Panc1 (cell line): ENCODE measurements around the gene ELK3. TPM values are rescaled to one million over a fixed set of nuclear protein-coding genes. Genes with fewer than 3 reads are reported as not detected.

Source experiments
- ATAC-seq: fragments of 200-7000 bp; cut with Tn5 transposase; 2 replicates; pipeline ENCODE4 v1.9.1; 2020; ENCODE audit warnings: mild to moderate bottlenecking, moderate library complexity
- BruUV-seq: library from RNA; stranded (reverse); fragments of 400-500 nt; replicated peaks from 2 replicates; lab custom pipeline; 2021; lab: Mats Ljungman, UMichigan
- CTCF ChIA-PET: fragments of 300-600 bp; sonication (Branson Sonifier 250); formaldehyde crosslinking; loops from one replicate; lab custom pipeline; 2022; ENCODE audit warnings: antibody characterized with exemption; lab: Charles Lee
- POLR2A ChIA-PET: fragments of 300-600 bp; sonication (Branson Sonifier 250); formaldehyde crosslinking; loops from one replicate; lab custom pipeline; 2022; ENCODE audit warnings: antibody characterized with exemption; lab: Charles Lee
- DNase-seq: peaks from one replicate; pipeline ENCODE4 v3.0.0-alpha.2; 2010; ENCODE audit warnings: low read depth, low spot score
- H3K27ac ChIP-seq: 2 replicates; pipeline ENCODE4 v1.5.1; 2011; ENCODE audit warnings: mild to moderate bottlenecking, low read length, inconsistent platforms
- H3K27me3 ChIP-seq: fragments of 200-500 bp; sonication (Bioruptor generic); 2 replicates; pipeline ENCODE4 v1.6.0; 2014; ENCODE audit warnings: low read length, inconsistent platforms; ENCODE audit not compliant: control insufficient read depth, insufficient read depth
- H3K36me3 ChIP-seq: fragments of 200-500 bp; sonication (Bioruptor generic); 2 replicates; pipeline ENCODE4 v1.5.1; 2014; ENCODE audit warnings: inconsistent platforms, mild to moderate bottlenecking, low read length, moderate library complexity; ENCODE audit not compliant: control insufficient read depth, insufficient read depth
- H3K4me1 ChIP-seq: 2 replicates; pipeline ENCODE4 v1.5.1; 2011; ENCODE audit warnings: inconsistent platforms, mild to moderate bottlenecking, low read length, moderate library complexity; ENCODE audit not compliant: control insufficient read depth, insufficient read depth
- H3K4me3 ChIP-seq, 2 experiments: 2 replicates each; pipeline ENCODE4 v1.5.1; 2011 to 2012; ENCODE audit warnings: low read depth in 2 of 2, low read length in 2 of 2, mild to moderate bottlenecking in 2 of 2, inconsistent platforms in 1 of 2, moderate library complexity in 1 of 2
- H3K9me3 ChIP-seq: fragments of 200-500 bp; sonication (Bioruptor generic); 2 replicates; pipeline ENCODE4 v1.5.1; 2014; ENCODE audit warnings: low read depth, mild to moderate bottlenecking, inconsistent platforms, low read length, moderate library complexity; ENCODE audit not compliant: control insufficient read depth, insufficient read depth
- POLR2AphosphoS5 ChIP-seq: IDR thresholded peaks from 2 replicates; pipeline ENCODE4 v1.6.1; 2012; ENCODE audit warnings: mild to moderate bottlenecking, low read depth, low read length, moderate library complexity
- SIN3A ChIP-seq: IDR thresholded peaks from 2 replicates; pipeline ENCODE4 v1.6.1; 2012; ENCODE audit warnings: low read depth, mild to moderate bottlenecking, low read length, moderate library complexity, borderline replicate concordance; ENCODE audit not compliant: insufficient read depth
- TCF7L2 ChIP-seq: IDR thresholded peaks from 2 replicates; pipeline ENCODE4 v1.6.1; 2011; ENCODE audit warnings: mild to moderate bottlenecking, low read depth, low read length, inconsistent platforms
- in situ Hi-C: cut with HindIII; loops from 2 replicates; pipeline ENCODE4 v1.10.0; 2016; ENCODE audit warnings: low sequenced_read_pairs, low pct_unique_long_range_greater_than_20kb
- intact Hi-C: fragments of 100-400 bp; cut with micrococcal nuclease; formaldehyde crosslinking; loops from one replicate; pipeline ENCODE4 v1.10.0; 2022; ENCODE audit not compliant: unreplicated experiment
- total RNA-seq: library from RNA; stranded (reverse); gene quantifications from one replicate; pipeline ENCODE4 v1.2.1, GENCODE V29; 2021; ENCODE audit not compliant: unreplicated experiment
- TF ChIP-seq, protein P1 (sequence below): fragments of 450-650 bp; IDR thresholded peaks from 2 replicates; pipeline ENCODE4 v1.5.1; 2017; ENCODE audit warnings: mild to moderate bottlenecking
- TF ChIP-seq, protein P2 (sequence below), 2 experiments: IDR thresholded peaks; 2 replicates each; pipeline ENCODE4 v1.6.1; 2011 to 2012; ENCODE audit warnings: low read depth in 2 of 2, control low read depth in 1 of 2, low read length in 1 of 2, mild to moderate bottlenecking in 1 of 2, moderate library complexity in 1 of 2; ENCODE audit not compliant: insufficient read depth in 1 of 2

Gene ELK3
- total RNA-seq, 1 experiment from 2014 or later = 25.1 TPM

DNA sequence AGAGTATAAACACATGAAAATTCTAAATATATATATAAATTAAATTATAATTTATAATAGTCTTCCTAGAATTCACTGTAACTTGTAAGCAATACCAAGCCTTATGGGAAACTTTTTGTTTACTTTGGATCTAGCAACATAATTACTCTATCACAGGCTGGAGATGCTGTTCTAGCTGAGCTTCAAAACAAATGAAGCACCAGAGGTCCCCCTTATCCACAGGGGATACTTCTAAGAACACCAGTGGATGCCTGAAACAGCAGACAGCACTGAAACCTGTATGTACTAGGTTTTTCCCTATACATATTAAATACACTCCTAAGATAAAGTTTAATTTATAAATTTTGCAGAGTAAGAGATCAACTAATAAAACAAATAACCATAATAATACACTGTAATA, 109.5 kb downstream of the ELK3 start:
- H3K4me1 ChIP-seq = peaks cover 2% of the 10 kb centered on the region; the same call in 1 of the 2 replicates
- no peak for TF ChIP-seq POLR2AphosphoS5
- TF ChIP-seq, protein P1, sequence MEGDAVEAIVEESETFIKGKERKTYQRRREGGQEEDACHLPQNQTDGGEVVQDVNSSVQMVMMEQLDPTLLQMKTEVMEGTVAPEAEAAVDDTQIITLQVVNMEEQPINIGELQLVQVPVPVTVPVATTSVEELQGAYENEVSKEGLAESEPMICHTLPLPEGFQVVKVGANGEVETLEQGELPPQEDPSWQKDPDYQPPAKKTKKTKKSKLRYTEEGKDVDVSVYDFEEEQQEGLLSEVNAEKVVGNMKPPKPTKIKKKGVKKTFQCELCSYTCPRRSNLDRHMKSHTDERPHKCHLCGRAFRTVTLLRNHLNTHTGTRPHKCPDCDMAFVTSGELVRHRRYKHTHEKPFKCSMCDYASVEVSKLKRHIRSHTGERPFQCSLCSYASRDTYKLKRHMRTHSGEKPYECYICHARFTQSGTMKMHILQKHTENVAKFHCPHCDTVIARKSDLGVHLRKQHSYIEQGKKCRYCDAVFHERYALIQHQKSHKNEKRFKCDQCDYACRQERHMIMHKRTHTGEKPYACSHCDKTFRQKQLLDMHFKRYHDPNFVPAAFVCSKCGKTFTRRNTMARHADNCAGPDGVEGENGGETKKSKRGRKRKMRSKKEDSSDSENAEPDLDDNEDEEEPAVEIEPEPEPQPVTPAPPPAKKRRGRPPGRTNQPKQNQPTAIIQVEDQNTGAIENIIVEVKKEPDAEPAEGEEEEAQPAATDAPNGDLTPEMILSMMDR = no peak
- TF ChIP-seq SIN3A = no peak
- no peak for TF ChIP-seq TCF7L2
- TF ChIP-seq, protein P2, sequence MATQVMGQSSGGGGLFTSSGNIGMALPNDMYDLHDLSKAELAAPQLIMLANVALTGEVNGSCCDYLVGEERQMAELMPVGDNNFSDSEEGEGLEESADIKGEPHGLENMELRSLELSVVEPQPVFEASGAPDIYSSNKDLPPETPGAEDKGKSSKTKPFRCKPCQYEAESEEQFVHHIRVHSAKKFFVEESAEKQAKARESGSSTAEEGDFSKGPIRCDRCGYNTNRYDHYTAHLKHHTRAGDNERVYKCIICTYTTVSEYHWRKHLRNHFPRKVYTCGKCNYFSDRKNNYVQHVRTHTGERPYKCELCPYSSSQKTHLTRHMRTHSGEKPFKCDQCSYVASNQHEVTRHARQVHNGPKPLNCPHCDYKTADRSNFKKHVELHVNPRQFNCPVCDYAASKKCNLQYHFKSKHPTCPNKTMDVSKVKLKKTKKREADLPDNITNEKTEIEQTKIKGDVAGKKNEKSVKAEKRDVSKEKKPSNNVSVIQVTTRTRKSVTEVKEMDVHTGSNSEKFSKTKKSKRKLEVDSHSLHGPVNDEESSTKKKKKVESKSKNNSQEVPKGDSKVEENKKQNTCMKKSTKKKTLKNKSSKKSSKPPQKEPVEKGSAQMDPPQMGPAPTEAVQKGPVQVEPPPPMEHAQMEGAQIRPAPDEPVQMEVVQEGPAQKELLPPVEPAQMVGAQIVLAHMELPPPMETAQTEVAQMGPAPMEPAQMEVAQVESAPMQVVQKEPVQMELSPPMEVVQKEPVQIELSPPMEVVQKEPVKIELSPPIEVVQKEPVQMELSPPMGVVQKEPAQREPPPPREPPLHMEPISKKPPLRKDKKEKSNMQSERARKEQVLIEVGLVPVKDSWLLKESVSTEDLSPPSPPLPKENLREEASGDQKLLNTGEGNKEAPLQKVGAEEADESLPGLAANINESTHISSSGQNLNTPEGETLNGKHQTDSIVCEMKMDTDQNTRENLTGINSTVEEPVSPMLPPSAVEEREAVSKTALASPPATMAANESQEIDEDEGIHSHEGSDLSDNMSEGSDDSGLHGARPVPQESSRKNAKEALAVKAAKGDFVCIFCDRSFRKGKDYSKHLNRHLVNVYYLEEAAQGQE (IDR thresholded peaks at IDR 0.05; ENCODE audit: insufficient read depth in 1 of 2, low read depth in 2 of 2, low read length in 1 of 2) = no peak
- no peak overlapping the region for H3K27ac ChIP-seq
- no peak overlapping the region for H3K4me3 ChIP-seq
- ATAC-seq (no peak), DNase-seq (no peak)
- H3K36me3 ChIP-seq = no peaks in the 10 kb centered on the region; the same call in 1 of the 2 replicates
- H3K9me3 ChIP-seq = no peaks in the 10 kb centered on the region
- ChIA-PET CTCF (interaction anchor here (0.6 kb wide), 1 partner anchor 96 kb away, joined by 5 read pairs; the partner anchor contains the start of gene CDK17), POLR2A (no interaction called here)
- H3K27me3 ChIP-seq = no peaks in the 10 kb centered on the region
- intact Hi-C loops = loop anchor here (10.0 kb wide), 1 partner anchor 91 kb away; no protein-coding TSS in a partner anchor
- no TSS peak for BruUV-seq
- in situ Hi-C loops = no loop called here

DNA sequence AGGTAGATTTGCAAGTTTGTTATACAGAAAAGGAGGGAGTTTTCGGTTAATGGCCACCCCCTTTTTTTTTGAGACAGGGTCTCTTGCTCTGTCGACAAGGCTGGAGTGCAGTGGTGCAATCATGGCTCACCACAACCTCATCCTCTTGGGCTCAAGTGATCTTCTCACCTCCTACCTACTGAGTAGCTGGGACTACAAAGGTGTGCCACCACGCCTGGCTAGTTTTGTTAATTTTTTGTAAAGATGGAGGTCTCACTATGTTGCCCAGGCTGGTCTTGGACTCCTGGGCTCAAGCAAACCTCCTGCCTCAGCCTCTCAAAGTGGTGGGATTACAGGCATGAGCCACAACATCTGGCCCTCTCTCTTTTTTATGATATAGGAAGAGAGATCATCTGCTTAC, 111.5 kb downstream of the ELK3 start:
- H3K36me3 ChIP-seq = 0 out of 2 replicates have a peak, but pooled peaks cover 3% of the 10 kb centered on the region
- CTCF ChIA-PET = no interaction called here

More for the DNA sequence above, 111.5 kb downstream of the ELK3 start:
- ATAC-seq = no peak
- no peak for DNase-seq
- intact Hi-C loops = loop anchor here (10.0 kb wide), 1 partner anchor 89 kb away; no protein-coding TSS in a partner anchor
- TF ChIP-seq POLR2AphosphoS5 (no peak), TCF7L2 (no peak), SIN3A (no peak)
- TF ChIP-seq, protein P1 = no peak
- TF ChIP-seq, protein P2 (IDR thresholded peaks at IDR 0.05; ENCODE audit: insufficient read depth in 1 of 2, low read depth in 2 of 2, low read length in 1 of 2) = no peak
- Histone ChIP-seq H3K27me3 (no peaks in the 10 kb centered on the region), H3K9me3 (no peaks in the 10 kb centered on the region), H3K4me1 (peaks cover 2% of the 10 kb centered on the region; the same call in 1 of the 2 replicates), H3K27ac (no peak overlapping the region), H3K4me3 (no peak overlapping the region)
- no TSS peak for BruUV-seq
- in situ Hi-C loops = no loop called here
- POLR2A ChIA-PET = no interaction called here
